ENCODE measurements around the gene PIK3C3.

PIK3C3 gene

GRCh38 chr18:41965634-41966255 is 10.7 kb downstream of the PIK3C3 start:
- Histone ChIP-seq H3K9me3 (ENCODE audit: control insufficient read depth in 1 of 2, low read length in 2 of 2) (no peaks in the 10 kb centered on the region), H3K9ac (ENCODE audit: low read depth in 1 of 2, low read length in 2 of 2) (no peak overlapping the region), H3K27me3 (ENCODE audit: control insufficient read depth in 1 of 2, insufficient read depth in 2 of 2, low read length in 2 of 2) (no peaks in the 10 kb centered on the region), H3K36me3 (ENCODE audit: control insufficient read depth in 1 of 2, insufficient read depth in 2 of 2, low read length in 2 of 2) (peaks cover 32 to 34% of the 10 kb centered on the region in 2 donors), H3K4me3 (ENCODE audit: low read depth in 1 of 2, low read length in 2 of 2) (no peak overlapping the region), H3K4me1 (ENCODE audit: control insufficient read depth in 1 of 2, insufficient read depth in 2 of 2, low read length in 2 of 2) (no peaks in the 10 kb centered on the region), H3K27ac (ENCODE audit: low read depth, low read length) (no peak overlapping the region)

GRCh38 chr18:41966943-41967342 is 11.9 kb downstream of the PIK3C3 start:
- no peaks in the 10 kb centered on the region for H3K27me3 ChIP-seq (ENCODE audit: control insufficient read depth in 1 of 2, insufficient read depth in 2 of 2, low read length in 2 of 2)
- peaks cover 31 to 33% of the 10 kb centered on the region in 2 donors for H3K36me3 ChIP-seq (ENCODE audit: control insufficient read depth in 1 of 2, insufficient read depth in 2 of 2, low read length in 2 of 2)
- no peak overlapping the region for H3K27ac ChIP-seq (ENCODE audit: low read depth, low read length)
- no peaks in the 10 kb centered on the region for H3K9me3 ChIP-seq (ENCODE audit: control insufficient read depth in 1 of 2, low read length in 2 of 2)
- no peaks in the 10 kb centered on the region for H3K4me1 ChIP-seq (ENCODE audit: control insufficient read depth in 1 of 2, insufficient read depth in 2 of 2, low read length in 2 of 2)
- H3K9ac ChIP-seq (ENCODE audit: low read depth in 1 of 2, low read length in 2 of 2) = no peak overlapping the region
- H3K4me3 ChIP-seq (ENCODE audit: low read depth in 1 of 2, low read length in 2 of 2) = no peak overlapping the region

GRCh38 chr18:41967680-41968079 is 12.6 kb downstream of the PIK3C3 start:
- Histone ChIP-seq H3K9me3 (ENCODE audit: control insufficient read depth in 1 of 2, low read length in 2 of 2) (no peaks in the 10 kb centered on the region), H3K27me3 (ENCODE audit: control insufficient read depth in 1 of 2, insufficient read depth in 2 of 2, low read length in 2 of 2) (no peaks in the 10 kb centered on the region), H3K4me3 (ENCODE audit: low read depth in 1 of 2, low read length in 2 of 2) (no peak overlapping the region), H3K36me3 (ENCODE audit: control insufficient read depth in 1 of 2, insufficient read depth in 2 of 2, low read length in 2 of 2) (peaks cover 28% of the 10 kb centered on the region in 2 donors), H3K4me1 (ENCODE audit: control insufficient read depth in 1 of 2, insufficient read depth in 2 of 2, low read length in 2 of 2) (peaks cover 0 to 4% of the 10 kb centered on the region in 2 donors), H3K27ac (ENCODE audit: low read depth, low read length) (no peak overlapping the region), H3K9ac (ENCODE audit: low read depth in 1 of 2, low read length in 2 of 2) (no peak overlapping the region)

GRCh38 chr18:41969881-41970280 is 14.8 kb downstream of the PIK3C3 start:
- no peaks in the 10 kb centered on the region for H3K27me3 ChIP-seq (ENCODE audit: control insufficient read depth in 1 of 2, insufficient read depth in 2 of 2, low read length in 2 of 2)
- H3K9ac ChIP-seq (ENCODE audit: low read depth in 1 of 2, low read length in 2 of 2) = no peak overlapping the region
- no peak overlapping the region for H3K4me3 ChIP-seq (ENCODE audit: low read depth in 1 of 2, low read length in 2 of 2)
- H3K4me1 ChIP-seq (ENCODE audit: control insufficient read depth in 1 of 2, insufficient read depth in 2 of 2, low read length in 2 of 2) = peaks cover 0 to 6% of the 10 kb centered on the region in 2 donors
- H3K36me3 ChIP-seq (ENCODE audit: control insufficient read depth in 1 of 2, insufficient read depth in 2 of 2, low read length in 2 of 2) = peaks cover 23 to 27% of the 10 kb centered on the region in 2 donors
- H3K9me3 ChIP-seq (ENCODE audit: control insufficient read depth in 1 of 2, low read length in 2 of 2) = no peaks in the 10 kb centered on the region
- no peak overlapping the region for H3K27ac ChIP-seq (ENCODE audit: low read depth, low read length)

- no peak overlapping the region for H3K4me3 ChIP-seq (ENCODE audit: low read depth in 1 of 2, low read length in 2 of 2)
- H3K4me1 ChIP-seq (ENCODE audit: control insufficient read depth in 1 of 2, insufficient read depth in 2 of 2, low read length in 2 of 2) = peaks cover 0 to 6% of the 10 kb centered on the region in 2 donors
- no peaks in the 10 kb centered on the region for H3K27me3 ChIP-seq (ENCODE audit: control insufficient read depth in 1 of 2, insufficient read depth in 2 of 2, low read length in 2 of 2)
- peaks cover 11 to 13% of the 10 kb centered on the region in 2 donors for H3K36me3 ChIP-seq (ENCODE audit: control insufficient read depth in 1 of 2, insufficient read depth in 2 of 2, low read length in 2 of 2)
- H3K27ac ChIP-seq (ENCODE audit: low read depth, low read length) = no peak overlapping the region
- H3K9me3 ChIP-seq (ENCODE audit: control insufficient read depth in 1 of 2, low read length in 2 of 2) = no peaks in the 10 kb centered on the region
- H3K9ac ChIP-seq (ENCODE audit: low read depth in 1 of 2, low read length in 2 of 2) = no peak overlapping the region
Measured at GRCh38 chr18:41972067-41972925, 17.3 kb downstream of the PIK3C3 start.

- Histone ChIP-seq H3K27ac (ENCODE audit: low read depth, low read length) (no peak overlapping the region), H3K4me3 (ENCODE audit: low read depth in 1 of 2, low read length in 2 of 2) (no peak overlapping the region), H3K9me3 (ENCODE audit: control insufficient read depth in 1 of 2, low read length in 2 of 2) (no peaks in the 10 kb centered on the region), H3K27me3 (ENCODE audit: control insufficient read depth in 1 of 2, insufficient read depth in 2 of 2, low read length in 2 of 2) (no peaks in the 10 kb centered on the region), H3K4me1 (ENCODE audit: control insufficient read depth in 1 of 2, insufficient read depth in 2 of 2, low read length in 2 of 2) (peaks cover 0 to 6% of the 10 kb centered on the region in 2 donors), H3K36me3 (ENCODE audit: control insufficient read depth in 1 of 2, insufficient read depth in 2 of 2, low read length in 2 of 2) (peaks cover 5 to 18% of the 10 kb centered on the region in 2 donors), H3K9ac (ENCODE audit: low read depth in 1 of 2, low read length in 2 of 2) (no peak overlapping the region)
Measured at GRCh38 chr18:41973983-41974382, 18.9 kb downstream of the PIK3C3 start.

- Histone ChIP-seq H3K36me3 (ENCODE audit: control insufficient read depth in 1 of 2, insufficient read depth in 2 of 2, low read length in 2 of 2) (peaks cover 5 to 18% of the 10 kb centered on the region in 2 donors), H3K4me3 (ENCODE audit: low read depth in 1 of 2, low read length in 2 of 2) (no peak overlapping the region), H3K9me3 (ENCODE audit: control insufficient read depth in 1 of 2, low read length in 2 of 2) (no peaks in the 10 kb centered on the region), H3K27me3 (ENCODE audit: control insufficient read depth in 1 of 2, insufficient read depth in 2 of 2, low read length in 2 of 2) (no peaks in the 10 kb centered on the region), H3K27ac (ENCODE audit: low read depth, low read length) (no peak overlapping the region), H3K4me1 (ENCODE audit: control insufficient read depth in 1 of 2, insufficient read depth in 2 of 2, low read length in 2 of 2) (peaks cover 0 to 6% of the 10 kb centered on the region in 2 donors), H3K9ac (ENCODE audit: low read depth in 1 of 2, low read length in 2 of 2) (no peak overlapping the region)
Measured at GRCh38 chr18:41974796-41975201, 19.8 kb downstream of the PIK3C3 start.

GRCh38 chr18:41975284-41975683 is 20.2 kb downstream of the PIK3C3 start:
- Histone ChIP-seq H3K9ac (ENCODE audit: low read depth in 1 of 2, low read length in 2 of 2) (no peak overlapping the region), H3K9me3 (ENCODE audit: control insufficient read depth in 1 of 2, low read length in 2 of 2) (no peaks in the 10 kb centered on the region), H3K36me3 (ENCODE audit: control insufficient read depth in 1 of 2, insufficient read depth in 2 of 2, low read length in 2 of 2) (peaks cover under 1 to 18% of the 10 kb centered on the region in 2 donors), H3K4me1 (ENCODE audit: control insufficient read depth in 1 of 2, insufficient read depth in 2 of 2, low read length in 2 of 2) (peaks cover 0 to 6% of the 10 kb centered on the region in 2 donors), H3K27ac (ENCODE audit: low read depth, low read length) (no peak overlapping the region), H3K27me3 (ENCODE audit: control insufficient read depth in 1 of 2, insufficient read depth in 2 of 2, low read length in 2 of 2) (no peaks in the 10 kb centered on the region), H3K4me3 (ENCODE audit: low read depth in 1 of 2, low read length in 2 of 2) (no peak overlapping the region)

- Histone ChIP-seq H3K9ac (ENCODE audit: low read depth in 1 of 2, low read length in 2 of 2) (no peak overlapping the region), H3K4me3 (ENCODE audit: low read depth in 1 of 2, low read length in 2 of 2) (no peak overlapping the region), H3K36me3 (ENCODE audit: control insufficient read depth in 1 of 2, insufficient read depth in 2 of 2, low read length in 2 of 2) (peaks cover 0 to 11% of the 10 kb centered on the region in 2 donors), H3K4me1 (ENCODE audit: control insufficient read depth in 1 of 2, insufficient read depth in 2 of 2, low read length in 2 of 2) (peaks cover 0 to 6% of the 10 kb centered on the region in 2 donors), H3K9me3 (ENCODE audit: control insufficient read depth in 1 of 2, low read length in 2 of 2) (no peaks in the 10 kb centered on the region), H3K27ac (ENCODE audit: low read depth, low read length) (no peak overlapping the region), H3K27me3 (ENCODE audit: control insufficient read depth in 1 of 2, insufficient read depth in 2 of 2, low read length in 2 of 2) (no peaks in the 10 kb centered on the region)
Measured at GRCh38 chr18:41977233-41977632, 22.2 kb downstream of the PIK3C3 start.

- no peak overlapping the region for H3K9ac ChIP-seq (ENCODE audit: low read depth in 1 of 2, low read length in 2 of 2)
- no peaks in the 10 kb centered on the region for H3K9me3 ChIP-seq (ENCODE audit: control insufficient read depth in 1 of 2, low read length in 2 of 2)
- peaks cover 5 to 7% of the 10 kb centered on the region in 2 donors for H3K36me3 ChIP-seq (ENCODE audit: control insufficient read depth in 1 of 2, insufficient read depth in 2 of 2, low read length in 2 of 2)
- no peaks in the 10 kb centered on the region for H3K4me1 ChIP-seq (ENCODE audit: control insufficient read depth in 1 of 2, insufficient read depth in 2 of 2, low read length in 2 of 2)
- H3K4me3 ChIP-seq (ENCODE audit: low read depth in 1 of 2, low read length in 2 of 2) = no peak overlapping the region
- H3K27ac ChIP-seq (ENCODE audit: low read depth, low read length) = no peak overlapping the region
- H3K27me3 ChIP-seq (ENCODE audit: control insufficient read depth in 1 of 2, insufficient read depth in 2 of 2, low read length in 2 of 2) = no peaks in the 10 kb centered on the region
Measured at GRCh38 chr18:41982942-41983660, 28.1 kb downstream of the PIK3C3 start.
